PC-3 (cell line): ENCODE results near the gene KRTAP4-2. TPM values are rescaled to one million over a fixed set of nuclear protein-coding genes. Genes with fewer than 3 reads are reported as not detected.
"Not testable (repeated sequence)": the region's sequence is repeated elsewhere in the genome, so short reads cannot be mapped to it uniquely, and the experiment has no call there.

Experiments used
- ATAC-seq: fragments of 200-7000 bp; cut with Tn5 transposase; 2 replicates; pipeline ENCODE4 v1.9.1; 2020; ENCODE audit warnings: mild to moderate bottlenecking, moderate library complexity
- BruUV-seq: library from RNA; stranded (reverse); fragments of 400-500 nt; replicated peaks from 2 replicates; lab custom pipeline; 2021; lab: Mats Ljungman, UMichigan
- CTCF ChIA-PET: fragments of 300-600 bp; sonication (Branson Sonifier 250); formaldehyde crosslinking; loops from one replicate; lab custom pipeline; 2022; ENCODE audit warnings: antibody characterized with exemption; lab: Charles Lee
- POLR2A ChIA-PET: fragments of 300-600 bp; sonication (Branson Sonifier 250); formaldehyde crosslinking; loops from one replicate; lab custom pipeline; 2022; ENCODE audit warnings: antibody characterized with exemption; ENCODE audit not compliant: unreplicated experiment; lab: Charles Lee
- DNase-seq: peaks from one replicate; pipeline ENCODE4 v3.0.0-alpha.2; 2015
- H2AFZ ChIP-seq: fragments of 300-600 bp; sonication (generic); 2 replicates; pipeline ENCODE4 v1.6.0; 2016; ENCODE audit warnings: antibody characterized with exemption, low read length
- H3F3A ChIP-seq: fragments of 300-600 bp; sonication (generic); one replicate; pipeline ENCODE4 v1.6.0; 2017; ENCODE audit warnings: antibody characterized with exemption, low read length, control low read depth, mild to moderate bottlenecking; ENCODE audit not compliant: unreplicated experiment
- H3K27ac ChIP-seq: fragments of 300-600 bp; sonication (generic); 2 replicates; pipeline ENCODE4 v1.5.1; 2016; ENCODE audit warnings: mild to moderate bottlenecking, low read length
- H3K27me3 ChIP-seq: fragments of 300-600 bp; sonication (generic); 2 replicates; pipeline ENCODE4 v1.6.1; 2016; ENCODE audit warnings: low read length, mixed read lengths
- H3K36me3 ChIP-seq: fragments of 300-600 bp; sonication (generic); 2 replicates; pipeline ENCODE4 v1.6.1; 2016; ENCODE audit warnings: low read depth, mixed run types, low read length, mixed read lengths
- H3K4me1 ChIP-seq: fragments of 300-600 bp; sonication (generic); 2 replicates; pipeline ENCODE4 v1.5.1; 2016; ENCODE audit warnings: low read length; ENCODE audit not compliant: insufficient read depth
- H3K4me2 ChIP-seq: fragments of 300-600 bp; sonication (generic); 2 replicates; pipeline ENCODE4 v1.6.0; 2016; ENCODE audit warnings: low read length
- H3K4me3 ChIP-seq: fragments of 300-600 bp; sonication (generic); 2 replicates; pipeline ENCODE4 v1.5.1; 2016; ENCODE audit warnings: mild to moderate bottlenecking, low read length, mixed read lengths
- H3K79me2 ChIP-seq: fragments of 300-600 bp; sonication (generic); 2 replicates; pipeline ENCODE4 v1.6.1; 2017; ENCODE audit warnings: low read length, mixed read lengths
- H3K9ac ChIP-seq: fragments of 300-600 bp; sonication (generic); 2 replicates; pipeline ENCODE4 v1.6.0; 2016; ENCODE audit warnings: mild to moderate bottlenecking, low read length
- H3K9me2 ChIP-seq: fragments of 300-600 bp; sonication (generic); replicated peaks from 2 replicates; pipeline ENCODE4 v1.6.1; 2016; ENCODE audit warnings: mixed run types, low read length, mixed read lengths
- H3K9me3 ChIP-seq: fragments of 300-600 bp; sonication (generic); 2 replicates; pipeline ENCODE4 v1.6.1; 2016; ENCODE audit warnings: low read length, mixed read lengths
- H4K20me1 ChIP-seq: fragments of 300-600 bp; sonication (generic); 2 replicates; pipeline ENCODE4 v1.6.1; 2016; ENCODE audit warnings: low read length, mixed read lengths
- CTCF ChIP-seq: fragments of 300-600 bp; sonication (generic); conservative IDR thresholded peaks from 2 replicates; pipeline ENCODE4 v1.5.1; 2017; ENCODE audit warnings: antibody characterized with exemption, low read depth, mild to moderate bottlenecking, low read length
- EZH2 ChIP-seq: fragments of 300-600 bp; sonication (generic); IDR thresholded peaks from one replicate; pipeline ENCODE4 v1.6.1; 2017; ENCODE audit warnings: antibody characterized with exemption, mild to moderate bottlenecking, low read length; ENCODE audit not compliant: unreplicated experiment
- EZH2phosphoT487 ChIP-seq: fragments of 300-600 bp; sonication (generic); IDR thresholded peaks from 2 replicates; pipeline ENCODE4 v1.6.1; 2018; ENCODE audit warnings: mild to moderate bottlenecking, antibody characterized with exemption, low read length, borderline replicate concordance
- intact Hi-C: fragments of 100-400 bp; cut with micrococcal nuclease; formaldehyde crosslinking; loops from 2 replicates; pipeline ENCODE4 v1.9.0; 2023
- total RNA-seq: library from RNA; depleted of rRNA; stranded (reverse); fragments of >200 nt; gene quantifications from 2 replicates; pipeline ENCODE4 v1.2.3, GENCODE V29; 2014

KRTAP4-2 gene
- total RNA-seq, 1 experiment from 2014 or later, result not detected

GRCh38 chr17:41151525-41151924, 26.5 kb downstream of the KRTAP4-2 start:
- DNase-seq (no peak), ATAC-seq (no peak)
- TF ChIP-seq CTCF (no peak), EZH2 (no peak), EZH2phosphoT487 (no peak)
- BruUV-seq, result no TSS peak
- CTCF ChIA-PET, result no interaction called here
- Histone ChIP-seq H3K27me3 (no peaks in the 10 kb centered on the region), H3K36me3 (no peaks in the 10 kb centered on the region), H3K4me1 (no peaks in the 10 kb centered on the region; the same call in 1 of the 2 replicates), H3K4me2 (no peak overlapping the region), H3K9ac (no peak overlapping the region), H4K20me1 (no peaks in the 10 kb centered on the region), H3K4me3 (no peak overlapping the region), H3K27ac (no peak overlapping the region), H3K79me2 (no peaks in the 10 kb centered on the region), H3F3A (no peaks in the 10 kb centered on the region), H2AFZ (no peak overlapping the region), H3K9me3 (no peaks in the 10 kb centered on the region), H3K9me2 (no peaks in the 10 kb centered on the region)
- intact Hi-C loops, result no loop called here
- POLR2A ChIA-PET, result no interaction called here

GRCh38 chr17:41150026-41150425, 28.0 kb downstream of the KRTAP4-2 start:
- Histone ChIP-seq H3K9ac (no peak overlapping the region), H3K4me1 (no peaks in the 10 kb centered on the region; the same call in 1 of the 2 replicates), H3K4me2 (no peak overlapping the region), H3K4me3 (no peak overlapping the region), H3K9me2 (no peaks in the 10 kb centered on the region), H3K9me3 (no peaks in the 10 kb centered on the region), H3F3A (no peaks in the 10 kb centered on the region), H3K27ac (no peak overlapping the region), H3K36me3 (no peaks in the 10 kb centered on the region), H4K20me1 (no peaks in the 10 kb centered on the region), H3K79me2 (no peaks in the 10 kb centered on the region), H2AFZ (no peak overlapping the region), H3K27me3 (no peaks in the 10 kb centered on the region)
- no peak for ATAC-seq
- ChIA-PET POLR2A (interaction anchor here (0.6 kb wide), 1 partner anchor 46 kb away, joined by 3 read pairs; no protein-coding TSS in a partner anchor), CTCF (no interaction called here)
- no peak for DNase-seq
- intact Hi-C loops, result no loop called here
- no TSS peak for BruUV-seq
- no peak for TF ChIP-seq CTCF

GRCh38 chr17:41149652-41149985, 28.4 kb downstream of the KRTAP4-2 start, which contains the start of gene KRTAP4-5:
Gene KRTAP4-5 (minus strand): TSS chr17:41149825. CDS start chr17:41149767, 58 bp downstream.
- Histone ChIP-seq H3K36me3 (no peaks in the 10 kb centered on the region), H4K20me1 (no peaks in the 10 kb centered on the region), H3K27me3 (no peaks in the 10 kb centered on the region), H3K9me3 (no peaks in the 10 kb centered on the region), H3K9ac (no peak within 1 kb of the TSS), H3K4me3 (no peak within 1 kb of the TSS), H3K79me2 (no peaks in the 10 kb centered on the region), H3K27ac (no peak within 1 kb of the TSS), H3K4me1 (no peaks in the 10 kb centered on the region; the same call in 1 of the 2 replicates), H3F3A (no peaks in the 10 kb centered on the region), H3K4me2 (no peak within 1 kb of the TSS), H3K9me2 (no peaks in the 10 kb centered on the region), H2AFZ (no peak within 1 kb of the TSS)
- BruUV-seq, result no TSS peak
- ATAC-seq (no peak), DNase-seq (no peak)
- TF ChIP-seq CTCF (no peak), EZH2 (no peak), EZH2phosphoT487 (no peak)
- POLR2A ChIA-PET, result interaction anchor here (0.7 kb wide), 1 partner anchor 248 kb away, joined by 3 read pairs; no protein-coding TSS in a partner anchor
- CTCF ChIA-PET, result no interaction called here
- intact Hi-C loops, result no loop called here

GRCh38 chr17:41148971-41149651, 28.9 kb downstream of the KRTAP4-2 start:
- H3F3A ChIP-seq, intact Hi-C loops, H3K4me3 ChIP-seq, H3K27ac ChIP-seq, CTCF ChIA-PET, H4K20me1 ChIP-seq, H3K4me1 ChIP-seq, H3K27me3 ChIP-seq, H3K4me2 ChIP-seq, H2AFZ ChIP-seq, H3K79me2 ChIP-seq, H3K9ac ChIP-seq, H3K36me3 ChIP-seq, H3K9me2 ChIP-seq, H3K9me3 ChIP-seq, BruUV-seq: not testable (repeated sequence)
- POLR2A ChIA-PET, result interaction anchor here (0.7 kb wide), 1 partner anchor 247 kb away, joined by 3 read pairs; no protein-coding TSS in a partner anchor
- DNase-seq (peak; percentile 22), ATAC-seq (0 out of 2 replicates have a peak, but pooled peaks have one; percentile 20)
